OCI-LY1 (cell line): Measurements from ENCODE around the gene FRY.

Source experiments
- H2AFZ ChIP-seq: fragments of 200-600 bp; sonication (generic), shearing (Covaris generic); 2 replicates; pipeline ENCODE4 v1.6.0; 2014; ENCODE audit warnings: antibody characterized with exemption, mild to moderate bottlenecking, low read length
- H3F3A ChIP-seq: fragments of 200-600 bp; sonication (generic), shearing (Covaris generic); 2 replicates; pipeline ENCODE4 v1.6.0; 2014; ENCODE audit warnings: mild to moderate bottlenecking, antibody characterized with exemption, low read length, moderate library complexity; ENCODE audit not compliant: insufficient read depth
- H3K27ac ChIP-seq: fragments of 200-600 bp; sonication (generic); 2 replicates; pipeline ENCODE4 v1.5.1; 2014; ENCODE audit warnings: low read length, mixed run types, mild to moderate bottlenecking, low read depth; ENCODE audit not compliant: poor library complexity, severe bottlenecking
- H3K27me3 ChIP-seq: fragments of 200-600 bp; sonication (generic); 2 replicates; pipeline ENCODE4 v1.6.0; 2014; ENCODE audit warnings: antibody characterized with exemption, mild to moderate bottlenecking, low read length, moderate library complexity; ENCODE audit not compliant: insufficient read depth
- H3K36me3 ChIP-seq: fragments of 200-600 bp; sonication (generic); 2 replicates; pipeline ENCODE4 v1.6.1; 2014; ENCODE audit warnings: mild to moderate bottlenecking, antibody characterized with exemption, low read length, moderate library complexity, mixed read lengths; ENCODE audit not compliant: insufficient read depth
- H3K4me1 ChIP-seq: fragments of 200-600 bp; sonication (generic); 2 replicates; pipeline ENCODE4 v1.5.1; 2014; ENCODE audit warnings: mild to moderate bottlenecking, low read length, moderate library complexity; ENCODE audit not compliant: insufficient read depth, severe bottlenecking
- H3K4me2 ChIP-seq: fragments of 200-600 bp; sonication (generic), shearing (Covaris generic); 2 replicates; pipeline ENCODE4 v1.6.1; 2014; ENCODE audit warnings: low read length
- H3K4me3 ChIP-seq: fragments of 200-600 bp; sonication (generic); 2 replicates; pipeline ENCODE4 v1.5.1; 2014; ENCODE audit warnings: low read length, low read depth, mild to moderate bottlenecking, mixed read lengths; ENCODE audit not compliant: poor library complexity, severe bottlenecking
- H3K79me2 ChIP-seq: fragments of 200-600 bp; shearing (Covaris generic); 2 replicates; pipeline ENCODE4 v1.6.1; 2016; ENCODE audit warnings: mixed run types, low read length, mixed read lengths; ENCODE audit not compliant: insufficient read depth
- H3K9ac ChIP-seq: fragments of 200-600 bp; sonication (generic), shearing (Covaris generic); 2 replicates; pipeline ENCODE4 v1.6.1; 2014; ENCODE audit warnings: mild to moderate bottlenecking, low read length, mixed read lengths
- H3K9me2 ChIP-seq: fragments of 200-600 bp; sonication (generic), shearing (Covaris generic); 2 replicates; pipeline ENCODE4 v1.6.1; 2014; ENCODE audit warnings: low read depth, mild to moderate bottlenecking, low read length, mixed read lengths
- H3K9me3 ChIP-seq: fragments of 200-600 bp; shearing (Covaris generic); 2 replicates; pipeline ENCODE4 v1.6.1; 2014; ENCODE audit warnings: low read length, mixed read lengths
- H4K20me1 ChIP-seq: fragments of 200-600 bp; sonication (generic), shearing (Covaris generic); 2 replicates; pipeline ENCODE4 v1.6.0; 2016; ENCODE audit warnings: mild to moderate bottlenecking, low read length; ENCODE audit not compliant: insufficient read depth
- EZH2 ChIP-seq: fragments of 200-600 bp; sonication (generic), shearing (Covaris generic); IDR thresholded peaks from 2 replicates; pipeline ENCODE4 v1.8.0; 2017; ENCODE audit warnings: borderline replicate concordance, mixed run types, mild to moderate bottlenecking, antibody characterized with exemption, low read length, moderate library complexity, mixed read lengths
- TF ChIP-seq, protein P1 (sequence below): fragments of 200-600 bp; sonication (generic), shearing (Covaris generic); IDR thresholded peaks from 2 replicates; pipeline ENCODE4 v1.5.1; 2017; ENCODE audit warnings: mild to moderate bottlenecking, antibody characterized with exemption, low read length, moderate library complexity, mixed read lengths

The FRY gene

GRCh38 chr13:32021785-32022184 is 9.8 kb upstream of the FRY start:
- H3K9ac ChIP-seq = no peak overlapping the region
- no peaks in the 10 kb centered on the region for H3F3A ChIP-seq
- TF ChIP-seq, protein P1, sequence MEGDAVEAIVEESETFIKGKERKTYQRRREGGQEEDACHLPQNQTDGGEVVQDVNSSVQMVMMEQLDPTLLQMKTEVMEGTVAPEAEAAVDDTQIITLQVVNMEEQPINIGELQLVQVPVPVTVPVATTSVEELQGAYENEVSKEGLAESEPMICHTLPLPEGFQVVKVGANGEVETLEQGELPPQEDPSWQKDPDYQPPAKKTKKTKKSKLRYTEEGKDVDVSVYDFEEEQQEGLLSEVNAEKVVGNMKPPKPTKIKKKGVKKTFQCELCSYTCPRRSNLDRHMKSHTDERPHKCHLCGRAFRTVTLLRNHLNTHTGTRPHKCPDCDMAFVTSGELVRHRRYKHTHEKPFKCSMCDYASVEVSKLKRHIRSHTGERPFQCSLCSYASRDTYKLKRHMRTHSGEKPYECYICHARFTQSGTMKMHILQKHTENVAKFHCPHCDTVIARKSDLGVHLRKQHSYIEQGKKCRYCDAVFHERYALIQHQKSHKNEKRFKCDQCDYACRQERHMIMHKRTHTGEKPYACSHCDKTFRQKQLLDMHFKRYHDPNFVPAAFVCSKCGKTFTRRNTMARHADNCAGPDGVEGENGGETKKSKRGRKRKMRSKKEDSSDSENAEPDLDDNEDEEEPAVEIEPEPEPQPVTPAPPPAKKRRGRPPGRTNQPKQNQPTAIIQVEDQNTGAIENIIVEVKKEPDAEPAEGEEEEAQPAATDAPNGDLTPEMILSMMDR = no peak
- no peak for TF ChIP-seq EZH2
- H2AFZ ChIP-seq = no peak overlapping the region
- H3K27me3 ChIP-seq = no peaks in the 10 kb centered on the region
- no peaks in the 10 kb centered on the region for H3K4me1 ChIP-seq
- no peaks in the 10 kb centered on the region for H3K79me2 ChIP-seq
- H3K9me3 ChIP-seq = no peaks in the 10 kb centered on the region
- no peak overlapping the region for H3K4me2 ChIP-seq
- no peak overlapping the region for H3K27ac ChIP-seq
- no peak overlapping the region for H3K4me3 ChIP-seq
- H4K20me1 ChIP-seq = no peaks in the 10 kb centered on the region
- no peaks in the 10 kb centered on the region for H3K9me2 ChIP-seq
- no peaks in the 10 kb centered on the region for H3K36me3 ChIP-seq

- no peaks in the 10 kb centered on the region for H3K36me3 ChIP-seq
- no peaks in the 10 kb centered on the region for H3K27me3 ChIP-seq
- no peak overlapping the region for H3K27ac ChIP-seq
- no peak overlapping the region for H3K4me2 ChIP-seq
- TF ChIP-seq EZH2 = no peak
- TF ChIP-seq, protein P1 = no peak
- H3K4me3 ChIP-seq = no peak overlapping the region
- no peaks in the 10 kb centered on the region for H3F3A ChIP-seq
- no peak overlapping the region for H2AFZ ChIP-seq
- no peaks in the 10 kb centered on the region for H3K9me2 ChIP-seq
- no peaks in the 10 kb centered on the region for H3K4me1 ChIP-seq
- no peaks in the 10 kb centered on the region for H3K9me3 ChIP-seq
- H4K20me1 ChIP-seq = no peaks in the 10 kb centered on the region
- no peak overlapping the region for H3K9ac ChIP-seq
- no peaks in the 10 kb centered on the region for H3K79me2 ChIP-seq
Observed at GRCh38 chr13:32022311-32022710, 9.3 kb upstream of the FRY start.

- Histone ChIP-seq H3K4me3 (no peak overlapping the region), H3K9me3 (no peaks in the 10 kb centered on the region), H3K9ac (no peak overlapping the region), H3K4me2 (no peak overlapping the region), H3K27me3 (no peaks in the 10 kb centered on the region), H3K9me2 (no peaks in the 10 kb centered on the region), H3K27ac (no peak overlapping the region), H3K79me2 (no peaks in the 10 kb centered on the region), H2AFZ (no peak overlapping the region), H3K36me3 (no peaks in the 10 kb centered on the region), H3K4me1 (no peaks in the 10 kb centered on the region), H3F3A (no peaks in the 10 kb centered on the region), H4K20me1 (no peaks in the 10 kb centered on the region)
- TF ChIP-seq EZH2 = no peak
Observed at GRCh38 chr13:32023096-32023495, 8.5 kb upstream of the FRY start.

GRCh38 chr13:32023698-32024097 is 7.9 kb upstream of the FRY start:
- Histone ChIP-seq H3K4me2 (no peak overlapping the region), H3K9me3 (no peaks in the 10 kb centered on the region), H3K9me2 (no peaks in the 10 kb centered on the region), H3K4me1 (no peaks in the 10 kb centered on the region), H3F3A (no peaks in the 10 kb centered on the region), H3K27ac (no peak overlapping the region), H4K20me1 (no peaks in the 10 kb centered on the region), H3K36me3 (no peaks in the 10 kb centered on the region), H3K79me2 (no peaks in the 10 kb centered on the region), H2AFZ (no peak overlapping the region), H3K4me3 (no peak overlapping the region), H3K9ac (no peak overlapping the region), H3K27me3 (no peaks in the 10 kb centered on the region)
- TF ChIP-seq EZH2 = no peak
- TF ChIP-seq, protein P1 = no peak
